GM19468 (cell line): Measurements from ENCODE around the gene DERL3.

ENCODE experiments used
- ATAC-seq: cut with Tn5 transposase; IDR thresholded peaks from one replicate; pipeline ENCODE4 v1.9.1; 2021; ENCODE audit warnings: mild to moderate bottlenecking, moderate library complexity, moderate number of reproducible peaks; ENCODE audit not compliant: unreplicated experiment; ENCODE audit errors: extremely low read depth

The DERL3 gene

GRCh38 chr22:23815541-23816155 lies 23.2 kb downstream of the DERL3 start:
- no peak for ATAC-seq

GRCh38 chr22:23812378-23812777 lies 26.4 kb downstream of the DERL3 start:
- no peak for ATAC-seq

GRCh38 chr22:23806837-23807236 lies 32.0 kb downstream of the DERL3 start:
- no peak for ATAC-seq

- no peak for ATAC-seq
Measured at GRCh38 chr22:23804781-23805291, 34.0 kb downstream of the DERL3 start.

GRCh38 chr22:23803001-23803819 lies 35.6 kb downstream of the DERL3 start:
- ATAC-seq: no peak

- no peak for ATAC-seq
Measured at GRCh38 chr22:23801886-23802377, 36.9 kb downstream of the DERL3 start.

- ATAC-seq: no peak
Measured at GRCh38 chr22:23801238-23801821, 37.5 kb downstream of the DERL3 start.

GRCh38 chr22:23800297-23801237 lies 38.2 kb downstream of the DERL3 start:
- peak; percentile 42 for ATAC-seq

GRCh38 chr22:23796461-23796860 lies 42.3 kb downstream of the DERL3 start:
- no peak for ATAC-seq

GRCh38 chr22:23793326-23793725 lies 45.5 kb downstream of the DERL3 start:
- no peak for ATAC-seq

- ATAC-seq: no peak
Measured at GRCh38 chr22:23791738-23792645, 46.8 kb downstream of the DERL3 start.

GRCh38 chr22:23790819-23791737 lies 47.7 kb downstream of the DERL3 start:
- ATAC-seq: no peak

GRCh38 chr22:23789638-23790037 lies 49.2 kb downstream of the DERL3 start:
- no peak for ATAC-seq

GRCh38 chr22:23789121-23789520 lies 49.7 kb downstream of the DERL3 start:
- no peak for ATAC-seq

- no peak for ATAC-seq
Measured at GRCh38 chr22:23787910-23788309, 50.9 kb downstream of the DERL3 start.

GRCh38 chr22:23787600-23787896 lies 51.3 kb downstream of the DERL3 start:
- no peak for ATAC-seq

- peak; percentile 36 for ATAC-seq
Measured at GRCh38 chr22:23786752-23787599, 51.8 kb downstream of the DERL3 start, which contains the start of gene SMARCB1. Gene SMARCB1, plus strand, starts transcription at chr22:23786966. Its CDS starts 204 bp downstream, at chr22:23787170.
